Measurements from ENCODE around the gene CRP.

Gene CRP

GRCh38 chr1:159669338-159669737, 45.1 kb downstream of the CRP start:
- no peak overlapping the region for H3K4ac ChIP-seq (ENCODE audit: low read depth, low read length)
- no peak overlapping the region for H3K18ac ChIP-seq (ENCODE audit: low read length)
- H3K79me2 ChIP-seq (ENCODE audit: control insufficient read depth, insufficient read depth, low read length), result no peaks in the 10 kb centered on the region
- H4K8ac ChIP-seq (ENCODE audit: low read depth, low read length), result no peak overlapping the region
- H3K4me2 ChIP-seq (ENCODE audit: low read length), result no peak overlapping the region
- no peak overlapping the region for H2BK15ac ChIP-seq (replicated peaks; ENCODE audit: low read depth)
- no peak overlapping the region for H2BK5ac ChIP-seq (ENCODE audit: low read length)
- no peak overlapping the region for H4K5ac ChIP-seq (ENCODE audit: low read length)
- H3K27ac ChIP-seq (ENCODE audit: low read depth, low read length), result no peak overlapping the region
- no CpG with 5 or more reads among the region's 1 CpG for WGBS (ENCODE audit: extremely low coverage, insufficient coverage, low lambda C conversion rate)
- H3K23ac ChIP-seq (ENCODE audit: low read length), result no peak overlapping the region
- H3K4me1 ChIP-seq (ENCODE audit: control insufficient read depth, low read depth, low read length), result no peaks in the 10 kb centered on the region
- no peaks in the 10 kb centered on the region for H3K27me3 ChIP-seq (ENCODE audit: insufficient read depth, low read length, poor library complexity)
- H3K56ac ChIP-seq (ENCODE audit: low read length), result no peak overlapping the region
- H2AK5ac ChIP-seq (ENCODE audit: low read length), result no peak overlapping the region
- no peak overlapping the region for H2BK120ac ChIP-seq (ENCODE audit: low read depth, low read length)
- H3K36me3 ChIP-seq (ENCODE audit: control insufficient read depth, insufficient read depth, low read length), result no peaks in the 10 kb centered on the region
- H3K9ac ChIP-seq (ENCODE audit: low read length), result no peak overlapping the region
- no peak overlapping the region for H3K4me3 ChIP-seq (ENCODE audit: low read length)
- DNase-seq, result peak; percentile 32
- no peaks in the 10 kb centered on the region for H3K79me1 ChIP-seq (ENCODE audit: low read length)

- no peak overlapping the region for H3K23ac ChIP-seq (ENCODE audit: low read length)
- no peak overlapping the region for H3K4me3 ChIP-seq (ENCODE audit: low read length)
These were observed 45.6 kb downstream of the CRP start for GRCh38 chr1:159668739-159669138.

DNA sequence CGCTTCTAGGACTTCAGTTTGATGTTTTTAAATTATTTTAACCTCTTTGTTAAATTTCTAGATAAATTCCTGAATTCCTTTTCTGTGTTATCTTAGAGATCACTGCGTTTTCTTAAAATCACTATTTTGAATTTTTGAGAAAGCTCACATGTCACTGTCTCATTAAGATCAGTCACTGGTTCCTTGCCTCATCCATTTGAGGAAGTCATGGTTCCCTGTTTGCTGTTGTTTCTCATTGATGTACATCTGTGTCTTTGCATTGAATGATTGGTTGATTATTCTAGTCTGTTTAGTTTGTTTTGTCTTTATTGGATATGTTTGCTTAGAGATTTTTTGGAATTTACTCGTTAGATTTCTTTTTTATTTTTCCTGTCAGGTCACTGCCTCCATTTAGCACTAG, 50.1 kb downstream of the CRP start:
- Histone ChIP-seq H3K18ac (ENCODE audit: low read length) (no peak overlapping the region), H3K27me3 (ENCODE audit: insufficient read depth, low read length, poor library complexity) (no peaks in the 10 kb centered on the region), H3K4me1 (ENCODE audit: control insufficient read depth, low read depth, low read length) (no peaks in the 10 kb centered on the region), H4K5ac (ENCODE audit: low read length) (no peak overlapping the region), H3K4me2 (ENCODE audit: low read length) (no peak overlapping the region), H3K79me1 (ENCODE audit: low read length) (no peaks in the 10 kb centered on the region), H3K79me2 (ENCODE audit: control insufficient read depth, insufficient read depth, low read length) (no peaks in the 10 kb centered on the region), H3K23ac (ENCODE audit: low read length) (no peak overlapping the region), H2BK120ac (ENCODE audit: low read depth, low read length) (no peak overlapping the region), H3K27ac (ENCODE audit: low read depth, low read length) (no peak overlapping the region), H3K9ac (ENCODE audit: low read length) (no peak overlapping the region), H2BK5ac (ENCODE audit: low read length) (no peak overlapping the region), H3K4me3 (ENCODE audit: low read length) (no peak overlapping the region), H4K8ac (ENCODE audit: low read depth, low read length) (no peak overlapping the region), H3K4ac (ENCODE audit: low read depth, low read length) (no peak overlapping the region), H3K36me3 (ENCODE audit: control insufficient read depth, insufficient read depth, low read length) (no peaks in the 10 kb centered on the region), H2BK15ac (replicated peaks; ENCODE audit: low read depth) (no peak overlapping the region), H3K56ac (ENCODE audit: low read length) (no peak overlapping the region), H2AK5ac (ENCODE audit: low read length) (no peak overlapping the region)
- no CpG with 5 or more reads among the region's 3 CpGs for WGBS (ENCODE audit: extremely low coverage, insufficient coverage, low lambda C conversion rate)
- no peak for DNase-seq

More at GRCh38 chr1:159668739-159669138, 45.6 kb downstream of the CRP start:
- Histone ChIP-seq H3K79me1 (ENCODE audit: low read length) (no peaks in the 10 kb centered on the region), H3K4me1 (ENCODE audit: control insufficient read depth, low read depth, low read length) (no peaks in the 10 kb centered on the region), H3K27me3 (ENCODE audit: insufficient read depth, low read length, poor library complexity) (no peaks in the 10 kb centered on the region), H3K79me2 (ENCODE audit: control insufficient read depth, insufficient read depth, low read length) (no peaks in the 10 kb centered on the region), H2BK5ac (ENCODE audit: low read length) (no peak overlapping the region), H3K56ac (ENCODE audit: low read length) (no peak overlapping the region), H2BK120ac (ENCODE audit: low read depth, low read length) (no peak overlapping the region), H2BK15ac (replicated peaks; ENCODE audit: low read depth) (no peak overlapping the region), H3K27ac (ENCODE audit: low read depth, low read length) (no peak overlapping the region), H3K36me3 (ENCODE audit: control insufficient read depth, insufficient read depth, low read length) (no peaks in the 10 kb centered on the region), H4K8ac (ENCODE audit: low read depth, low read length) (no peak overlapping the region), H2AK5ac (ENCODE audit: low read length) (no peak overlapping the region), H4K5ac (ENCODE audit: low read length) (no peak overlapping the region), H3K18ac (ENCODE audit: low read length) (no peak overlapping the region), H3K9ac (ENCODE audit: low read length) (no peak overlapping the region), H3K4me2 (ENCODE audit: low read length) (no peak overlapping the region), H3K4ac (ENCODE audit: low read depth, low read length) (no peak overlapping the region)
- DNase-seq, result no peak
- WGBS (ENCODE audit: extremely low coverage, insufficient coverage, low lambda C conversion rate), result no CpG with 5 or more reads among the region's 3 CpGs

- no peak overlapping the region for H3K27ac ChIP-seq (ENCODE audit: low read depth, low read length)
- H3K36me3 ChIP-seq (ENCODE audit: control insufficient read depth, insufficient read depth, low read length), result no peaks in the 10 kb centered on the region
- H4K8ac ChIP-seq (ENCODE audit: low read depth, low read length), result no peak overlapping the region
- H4K5ac ChIP-seq (ENCODE audit: low read length), result no peak overlapping the region
- H3K4ac ChIP-seq (ENCODE audit: low read depth, low read length), result no peak overlapping the region
- H3K4me3 ChIP-seq (ENCODE audit: low read length), result no peak overlapping the region
- no CpG with 5 or more reads among the region's 2 CpGs for WGBS (ENCODE audit: extremely low coverage, insufficient coverage, low lambda C conversion rate)
- no peak overlapping the region for H2BK5ac ChIP-seq (ENCODE audit: low read length)
- H3K4me2 ChIP-seq (ENCODE audit: low read length), result no peak overlapping the region
- H3K56ac ChIP-seq (ENCODE audit: low read length), result no peak overlapping the region
- no peak overlapping the region for H3K23ac ChIP-seq (ENCODE audit: low read length)
- DNase-seq, result no peak
- H3K9ac ChIP-seq (ENCODE audit: low read length), result no peak overlapping the region
- H3K79me1 ChIP-seq (ENCODE audit: low read length), result no peaks in the 10 kb centered on the region
- H3K79me2 ChIP-seq (ENCODE audit: control insufficient read depth, insufficient read depth, low read length), result no peaks in the 10 kb centered on the region
- H3K27me3 ChIP-seq (ENCODE audit: insufficient read depth, low read length, poor library complexity), result no peaks in the 10 kb centered on the region
- H3K4me1 ChIP-seq (ENCODE audit: control insufficient read depth, low read depth, low read length), result no peaks in the 10 kb centered on the region
- no peak overlapping the region for H2BK120ac ChIP-seq (ENCODE audit: low read depth, low read length)
- H3K18ac ChIP-seq (ENCODE audit: low read length), result no peak overlapping the region
- H2AK5ac ChIP-seq (ENCODE audit: low read length), result no peak overlapping the region
- no peak overlapping the region for H2BK15ac ChIP-seq (replicated peaks; ENCODE audit: low read depth)
These were observed 50.8 kb downstream of the CRP start for GRCh38 chr1:159663552-159663951.
